Measurements from ENCODE around the gene TRABD2A.

DNA sequence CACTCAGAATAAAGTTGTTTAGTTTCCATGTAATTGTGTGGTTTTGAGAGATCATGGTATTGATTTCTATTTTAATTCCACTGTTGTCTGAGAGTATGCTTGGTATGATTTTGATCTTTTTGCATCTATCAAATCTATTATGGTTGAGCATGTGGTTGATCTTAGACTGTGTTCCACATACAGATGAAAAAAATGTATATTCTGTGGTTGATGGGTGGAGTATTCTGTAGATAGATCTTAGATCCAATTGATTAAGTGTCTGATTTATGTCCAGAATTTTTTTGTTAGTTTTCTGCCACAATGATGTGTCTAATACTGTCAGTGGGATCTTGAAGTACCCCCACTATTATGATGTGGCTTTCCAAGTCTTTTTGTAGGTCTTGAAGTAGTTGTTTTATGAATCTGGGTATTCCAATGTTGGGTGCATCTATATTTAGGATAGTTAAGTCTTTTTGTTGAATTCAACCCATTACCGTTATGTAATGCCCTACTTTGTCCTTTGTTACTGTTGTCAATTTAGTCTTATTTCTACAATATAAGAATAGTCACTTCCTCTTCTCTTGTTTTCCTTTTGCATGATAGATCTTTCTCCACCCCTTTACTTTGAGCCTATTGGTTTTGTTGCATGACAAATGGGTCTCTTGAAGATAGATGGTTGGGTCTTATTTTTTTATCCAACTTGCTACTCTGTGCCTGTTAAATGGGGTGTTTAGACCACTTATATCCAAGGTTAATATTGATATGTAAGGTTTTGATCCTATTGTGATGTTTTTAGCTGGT, 101.8 kb downstream of the TRABD2A start:
- TF ChIP-seq, protein P1, sequence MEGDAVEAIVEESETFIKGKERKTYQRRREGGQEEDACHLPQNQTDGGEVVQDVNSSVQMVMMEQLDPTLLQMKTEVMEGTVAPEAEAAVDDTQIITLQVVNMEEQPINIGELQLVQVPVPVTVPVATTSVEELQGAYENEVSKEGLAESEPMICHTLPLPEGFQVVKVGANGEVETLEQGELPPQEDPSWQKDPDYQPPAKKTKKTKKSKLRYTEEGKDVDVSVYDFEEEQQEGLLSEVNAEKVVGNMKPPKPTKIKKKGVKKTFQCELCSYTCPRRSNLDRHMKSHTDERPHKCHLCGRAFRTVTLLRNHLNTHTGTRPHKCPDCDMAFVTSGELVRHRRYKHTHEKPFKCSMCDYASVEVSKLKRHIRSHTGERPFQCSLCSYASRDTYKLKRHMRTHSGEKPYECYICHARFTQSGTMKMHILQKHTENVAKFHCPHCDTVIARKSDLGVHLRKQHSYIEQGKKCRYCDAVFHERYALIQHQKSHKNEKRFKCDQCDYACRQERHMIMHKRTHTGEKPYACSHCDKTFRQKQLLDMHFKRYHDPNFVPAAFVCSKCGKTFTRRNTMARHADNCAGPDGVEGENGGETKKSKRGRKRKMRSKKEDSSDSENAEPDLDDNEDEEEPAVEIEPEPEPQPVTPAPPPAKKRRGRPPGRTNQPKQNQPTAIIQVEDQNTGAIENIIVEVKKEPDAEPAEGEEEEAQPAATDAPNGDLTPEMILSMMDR (IDR thresholded peaks at IDR 0.05; ENCODE audit: low read length) = no peak
- TF ChIP-seq EZH2phosphoT487 (IDR thresholded peaks at IDR 0.05; ENCODE audit: low read length) = no peak
- TF ChIP-seq EZH2 (optimal IDR thresholded peaks at IDR 0.05; ENCODE audit: low read depth, low read length) = no peak
